Medulla oblongata (tissue), 1 donor: Measurements from ENCODE around the gene HBD.

Experiments used
- DNase-seq: peaks from one replicate; pipeline ENCODE4 v3.0.0-alpha.2; 2015; ENCODE audit errors: extremely low spot score

HBD gene

GRCh38 chr11:5233307-5233706, 976 bp downstream of the HBD start:
- no peak for DNase-seq

GRCh38 chr11:5232821-5233220, 1.5 kb downstream of the HBD start:
- DNase-seq = no peak

- no peak for DNase-seq
Observed at GRCh38 chr11:5232176-5232575, 2.1 kb downstream of the HBD start.

GRCh38 chr11:5231111-5231510, 3.2 kb downstream of the HBD start:
- DNase-seq = no peak

- DNase-seq = no peak
Observed at GRCh38 chr11:5230266-5230665, 4.0 kb downstream of the HBD start.

- DNase-seq = no peak
Observed at GRCh38 chr11:5229796-5230195, 4.5 kb downstream of the HBD start.

GRCh38 chr11:5229356-5229755, 4.9 kb downstream of the HBD start:
- DNase-seq = no peak

GRCh38 chr11:5228124-5228523, 6.2 kb downstream of the HBD start:
- DNase-seq = no peak

- no peak for DNase-seq
Observed at GRCh38 chr11:5227681-5228080, 6.6 kb downstream of the HBD start.

- no peak for DNase-seq
Observed at GRCh38 chr11:5226732-5227310, 7.5 kb downstream of the HBD start, which contains the start of gene HBB. Gene HBB, minus strand, starts transcription at chr11:5227071. Its CDS starts 50 bp downstream, at chr11:5227021.

- DNase-seq = no peak
Observed at GRCh38 chr11:5225480-5225871, 8.8 kb downstream of the HBD start.

GRCh38 chr11:5224538-5225479, 9.5 kb downstream of the HBD start:
- no peak for DNase-seq

- DNase-seq = no peak
Observed at GRCh38 chr11:5223686-5224085, 10.6 kb downstream of the HBD start.

GRCh38 chr11:5223146-5223545, 11.1 kb downstream of the HBD start:
- DNase-seq = no peak

- DNase-seq = no peak
Observed at GRCh38 chr11:5210376-5210885, 23.9 kb downstream of the HBD start.

- DNase-seq = peak; percentile 53
Observed at GRCh38 chr11:5204787-5205186, 29.5 kb downstream of the HBD start.

GRCh38 chr11:5203366-5203765, 30.9 kb downstream of the HBD start:
- no peak for DNase-seq

GRCh38 chr11:5200582-5200981, 33.7 kb downstream of the HBD start, which contains the start of gene OR51V1:
Gene OR51V1, minus strand, starts transcription at chr11:5200682. Its CDS starts 0 bp downstream, at chr11:5200682.
- no peak for DNase-seq

GRCh38 chr11:5198285-5198684, 36.0 kb downstream of the HBD start:
- no peak for DNase-seq

- peak; percentile 35 for DNase-seq
Observed at GRCh38 chr11:5197536-5197935, 36.7 kb downstream of the HBD start.

- no peak for DNase-seq
Observed at GRCh38 chr11:5196731-5197130, 37.6 kb downstream of the HBD start.

- no peak for DNase-seq
Observed at GRCh38 chr11:5196067-5196466, 38.2 kb downstream of the HBD start.

GRCh38 chr11:5192738-5193137, 41.5 kb downstream of the HBD start:
- no peak for DNase-seq
